ENCODE results near the gene CA6.
"Not testable (repeated sequence)": the region's sequence is repeated elsewhere in the genome, so short reads cannot be mapped to it uniquely, and the experiment has no call there.

The CA6 gene

GRCh38 chr1:8915446-8915845 is 30.2 kb upstream of the CA6 start:
- no peak overlapping the region for H3K18ac ChIP-seq (ENCODE audit: low read length)
- H3K36me3 ChIP-seq (ENCODE audit: control insufficient read depth, insufficient read depth, low read length), result no peaks in the 10 kb centered on the region
- no peaks in the 10 kb centered on the region for H3K79me1 ChIP-seq (ENCODE audit: low read length)
- H3K4ac ChIP-seq (ENCODE audit: low read depth, low read length), result no peak overlapping the region
- no peak overlapping the region for H3K4me2 ChIP-seq (ENCODE audit: low read length)
- no peak overlapping the region for H3K23ac ChIP-seq (ENCODE audit: low read length)
- H3K56ac ChIP-seq (ENCODE audit: low read length), result no peak overlapping the region
- DNase-seq, result no peak
- H2BK15ac ChIP-seq (replicated peaks; ENCODE audit: low read depth), result no peak overlapping the region
- H3K9ac ChIP-seq (ENCODE audit: low read length), result no peak overlapping the region
- H3K4me1 ChIP-seq (ENCODE audit: control insufficient read depth, low read depth, low read length), result peaks cover 3% of the 10 kb centered on the region
- no peaks in the 10 kb centered on the region for H3K27me3 ChIP-seq (ENCODE audit: insufficient read depth, low read length, poor library complexity)
- no peak overlapping the region for H4K5ac ChIP-seq (ENCODE audit: low read length)
- H2AK5ac ChIP-seq (ENCODE audit: low read length), result no peak overlapping the region
- H3K27ac ChIP-seq (ENCODE audit: low read depth, low read length), result no peak overlapping the region
- H2BK5ac ChIP-seq (ENCODE audit: low read length), result no peak overlapping the region
- H3K79me2 ChIP-seq (ENCODE audit: control insufficient read depth, insufficient read depth, low read length), result no peaks in the 10 kb centered on the region
- H2BK120ac ChIP-seq (ENCODE audit: low read depth, low read length), result no peak overlapping the region
- H4K8ac ChIP-seq (ENCODE audit: low read depth, low read length), result no peak overlapping the region
- no CpG with 5 or more reads among the region's 3 CpGs for WGBS (ENCODE audit: extremely low coverage, insufficient coverage, low lambda C conversion rate)
- H3K4me3 ChIP-seq (ENCODE audit: low read length), result no peak overlapping the region

GRCh38 chr1:8917536-8917935 is 28.1 kb upstream of the CA6 start:
- not testable (repeated sequence) for H3K27ac ChIP-seq (ENCODE audit: low read depth, low read length); DNase-seq; H4K8ac ChIP-seq (ENCODE audit: low read depth, low read length); H3K4me2 ChIP-seq (ENCODE audit: low read length); H3K56ac ChIP-seq (ENCODE audit: low read length); H3K79me2 ChIP-seq (ENCODE audit: control insufficient read depth, insufficient read depth, low read length); H3K4me3 ChIP-seq (ENCODE audit: low read length); H2AK5ac ChIP-seq (ENCODE audit: low read length); H3K27me3 ChIP-seq (ENCODE audit: insufficient read depth, low read length, poor library complexity); H2BK15ac ChIP-seq (replicated peaks; ENCODE audit: low read depth); H3K18ac ChIP-seq (ENCODE audit: low read length); H4K5ac ChIP-seq (ENCODE audit: low read length); H3K79me1 ChIP-seq (ENCODE audit: low read length); H3K4ac ChIP-seq (ENCODE audit: low read depth, low read length); H3K9ac ChIP-seq (ENCODE audit: low read length); H2BK120ac ChIP-seq (ENCODE audit: low read depth, low read length); H3K36me3 ChIP-seq (ENCODE audit: control insufficient read depth, insufficient read depth, low read length); H2BK5ac ChIP-seq (ENCODE audit: low read length); H3K23ac ChIP-seq (ENCODE audit: low read length); H3K4me1 ChIP-seq (ENCODE audit: control insufficient read depth, low read depth, low read length)
- no CpG with 5 or more reads among the region's 10 CpGs for WGBS (ENCODE audit: extremely low coverage, insufficient coverage, low lambda C conversion rate)

DNA sequence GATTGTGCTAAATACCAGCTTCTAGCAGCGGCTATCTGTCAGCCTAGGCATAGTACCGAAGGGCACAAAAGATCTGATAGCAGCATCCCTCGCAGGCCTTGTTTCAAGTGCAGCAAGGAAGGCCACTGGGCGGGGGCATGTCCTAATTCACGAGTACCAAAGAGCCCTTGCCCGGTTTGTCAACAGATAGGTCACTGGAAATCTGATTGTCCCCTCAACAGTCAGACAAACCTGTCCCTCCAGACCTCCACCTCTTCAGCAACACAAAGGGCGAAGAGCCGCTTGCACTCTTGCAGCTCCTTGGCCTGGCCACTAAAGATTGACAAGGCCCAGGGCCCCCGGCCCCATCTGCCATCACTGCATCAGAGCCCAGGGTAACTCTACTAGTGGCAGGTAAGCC is 22.7 kb upstream of the CA6 start:
- no peak overlapping the region for H3K18ac ChIP-seq (ENCODE audit: low read length)
- no peak overlapping the region for H2AK5ac ChIP-seq (ENCODE audit: low read length)
- H3K79me1 ChIP-seq (ENCODE audit: low read length), result no peaks in the 10 kb centered on the region
- H3K4ac ChIP-seq (ENCODE audit: low read depth, low read length), result no peak overlapping the region
- H2BK5ac ChIP-seq (ENCODE audit: low read length), result no peak overlapping the region
- no CpG with 5 or more reads among the region's 9 CpGs for WGBS (ENCODE audit: extremely low coverage, insufficient coverage, low lambda C conversion rate)
- no peaks in the 10 kb centered on the region for H3K36me3 ChIP-seq (ENCODE audit: control insufficient read depth, insufficient read depth, low read length)
- H3K27ac ChIP-seq (ENCODE audit: low read depth, low read length), result no peak overlapping the region
- H2BK120ac ChIP-seq (ENCODE audit: low read depth, low read length), result no peak overlapping the region
- no peaks in the 10 kb centered on the region for H3K27me3 ChIP-seq (ENCODE audit: insufficient read depth, low read length, poor library complexity)
- H4K5ac ChIP-seq (ENCODE audit: low read length), result no peak overlapping the region
- no peak overlapping the region for H3K4me3 ChIP-seq (ENCODE audit: low read length)
- no peak overlapping the region for H2BK15ac ChIP-seq (replicated peaks; ENCODE audit: low read depth)
- H3K56ac ChIP-seq (ENCODE audit: low read length), result no peak overlapping the region
- no peaks in the 10 kb centered on the region for H3K79me2 ChIP-seq (ENCODE audit: control insufficient read depth, insufficient read depth, low read length)
- no peaks in the 10 kb centered on the region for H3K4me1 ChIP-seq (ENCODE audit: control insufficient read depth, low read depth, low read length)
- no peak overlapping the region for H3K23ac ChIP-seq (ENCODE audit: low read length)
- no peak for DNase-seq
- H3K4me2 ChIP-seq (ENCODE audit: low read length), result no peak overlapping the region
- H3K9ac ChIP-seq (ENCODE audit: low read length), result no peak overlapping the region
- no peak overlapping the region for H4K8ac ChIP-seq (ENCODE audit: low read depth, low read length)

- no peak overlapping the region for H4K8ac ChIP-seq (ENCODE audit: low read depth, low read length)
- WGBS (ENCODE audit: extremely low coverage, insufficient coverage, low lambda C conversion rate), result no CpG with 5 or more reads among the region's 2 CpGs
- no peaks in the 10 kb centered on the region for H3K4me1 ChIP-seq (ENCODE audit: control insufficient read depth, low read depth, low read length)
- no peak overlapping the region for H3K27ac ChIP-seq (ENCODE audit: low read depth, low read length)
- H3K9ac ChIP-seq (ENCODE audit: low read length), result no peak overlapping the region
- H3K27me3 ChIP-seq (ENCODE audit: insufficient read depth, low read length, poor library complexity), result no peaks in the 10 kb centered on the region
- H3K79me2 ChIP-seq (ENCODE audit: control insufficient read depth, insufficient read depth, low read length), result no peaks in the 10 kb centered on the region
- no peak for DNase-seq
- no peak overlapping the region for H3K4ac ChIP-seq (ENCODE audit: low read depth, low read length)
- no peaks in the 10 kb centered on the region for H3K79me1 ChIP-seq (ENCODE audit: low read length)
- no peak overlapping the region for H2AK5ac ChIP-seq (ENCODE audit: low read length)
- H3K4me2 ChIP-seq (ENCODE audit: low read length), result no peak overlapping the region
- no peak overlapping the region for H2BK120ac ChIP-seq (ENCODE audit: low read depth, low read length)
- H3K4me3 ChIP-seq (ENCODE audit: low read length), result no peak overlapping the region
- no peak overlapping the region for H3K18ac ChIP-seq (ENCODE audit: low read length)
- no peak overlapping the region for H2BK15ac ChIP-seq (replicated peaks; ENCODE audit: low read depth)
- no peak overlapping the region for H3K23ac ChIP-seq (ENCODE audit: low read length)
- no peak overlapping the region for H2BK5ac ChIP-seq (ENCODE audit: low read length)
- H4K5ac ChIP-seq (ENCODE audit: low read length), result no peak overlapping the region
- H3K36me3 ChIP-seq (ENCODE audit: control insufficient read depth, insufficient read depth, low read length), result no peaks in the 10 kb centered on the region
- no peak overlapping the region for H3K56ac ChIP-seq (ENCODE audit: low read length)
These were observed 20.3 kb upstream of the CA6 start for GRCh38 chr1:8925406-8925805.

DNA sequence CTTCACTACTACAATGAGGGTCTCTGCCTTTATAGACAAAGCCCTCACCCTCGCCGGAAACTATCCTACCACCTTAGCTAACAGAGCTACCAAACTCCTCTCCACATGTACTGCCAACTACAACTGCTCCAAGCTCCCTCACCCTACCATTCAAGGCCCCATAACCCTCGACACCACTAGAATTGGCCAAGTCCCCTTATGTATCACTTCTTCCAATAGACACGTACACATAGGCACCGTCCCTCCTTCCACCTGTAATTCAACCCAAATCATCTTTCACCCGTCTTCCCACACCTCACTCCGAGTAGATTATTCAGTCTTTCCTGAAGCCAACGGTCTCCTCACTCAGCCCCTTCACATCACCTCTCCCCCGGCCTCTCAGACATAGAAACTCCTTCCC is 19.7 kb upstream of the CA6 start:
- no peak overlapping the region for H3K9ac ChIP-seq (ENCODE audit: low read length)
- no peak overlapping the region for H2BK120ac ChIP-seq (ENCODE audit: low read depth, low read length)
- H3K79me2 ChIP-seq (ENCODE audit: control insufficient read depth, insufficient read depth, low read length), result no peaks in the 10 kb centered on the region
- no peaks in the 10 kb centered on the region for H3K36me3 ChIP-seq (ENCODE audit: control insufficient read depth, insufficient read depth, low read length)
- H3K56ac ChIP-seq (ENCODE audit: low read length), result no peak overlapping the region
- no peaks in the 10 kb centered on the region for H3K79me1 ChIP-seq (ENCODE audit: low read length)
- no peak overlapping the region for H2BK5ac ChIP-seq (ENCODE audit: low read length)
- H3K27ac ChIP-seq (ENCODE audit: low read depth, low read length), result no peak overlapping the region
- WGBS (ENCODE audit: extremely low coverage, insufficient coverage, low lambda C conversion rate), result 100% methylated on average over 4 of the region's 9 CpGs
- H3K18ac ChIP-seq (ENCODE audit: low read length), result no peak overlapping the region
- no peak for DNase-seq
- no peaks in the 10 kb centered on the region for H3K27me3 ChIP-seq (ENCODE audit: insufficient read depth, low read length, poor library complexity)
- no peak overlapping the region for H4K5ac ChIP-seq (ENCODE audit: low read length)
- H2AK5ac ChIP-seq (ENCODE audit: low read length), result no peak overlapping the region
- no peak overlapping the region for H4K8ac ChIP-seq (ENCODE audit: low read depth, low read length)
- H2BK15ac ChIP-seq (replicated peaks; ENCODE audit: low read depth), result no peak overlapping the region
- no peak overlapping the region for H3K4ac ChIP-seq (ENCODE audit: low read depth, low read length)
- H3K4me3 ChIP-seq (ENCODE audit: low read length), result no peak overlapping the region
- H3K23ac ChIP-seq (ENCODE audit: low read length), result no peak overlapping the region
- no peak overlapping the region for H3K4me2 ChIP-seq (ENCODE audit: low read length)
- no peaks in the 10 kb centered on the region for H3K4me1 ChIP-seq (ENCODE audit: control insufficient read depth, low read depth, low read length)

Measured in mesendoderm (in vitro differentiated cells).